GM18508 (cell line): ENCODE measurements around the gene ATRNL1.

Experiments used
- ATAC-seq: cut with Tn5 transposase; IDR thresholded peaks from one replicate; pipeline ENCODE4 v1.9.1; 2021; ENCODE audit warnings: moderate number of reproducible peaks; ENCODE audit not compliant: insufficient read depth, unreplicated experiment

The ATRNL1 gene

GRCh38 chr10:115996031-115996430, 902.9 kb downstream of the ATRNL1 start:
- no peak for ATAC-seq

- ATAC-seq: no peak
These were observed 905.1 kb downstream of the ATRNL1 start for GRCh38 chr10:115998301-115998700.
